ENCODE results near the gene ESRRB. TPM values are rescaled to one million over a fixed set of nuclear protein-coding genes. Genes with fewer than 3 reads are reported as not detected.

ESRRB gene
- polyA plus RNA-seq, 1 donor, result 0.18 TPM

GRCh38 chr14:76405627-76406026 lies 29.7 kb downstream of the ESRRB start:
- DNase-seq, result no peak
- no peaks in the 10 kb centered on the region for H3K4me1 ChIP-seq (ENCODE audit: control insufficient read depth, insufficient read depth, low read length)
- no peaks in the 10 kb centered on the region for H3K9me3 ChIP-seq (ENCODE audit: control insufficient read depth, low read depth, low read length)
- H3K27me3 ChIP-seq (ENCODE audit: control insufficient read depth, insufficient read depth, low read length), result peaks cover 35% of the 10 kb centered on the region
- no peak overlapping the region for H3K4me3 ChIP-seq (ENCODE audit: low read length)
- no peak overlapping the region for H3K27ac ChIP-seq (ENCODE audit: low read length)
- H3K36me3 ChIP-seq (ENCODE audit: control insufficient read depth, insufficient read depth, low read length), result no peaks in the 10 kb centered on the region
- 100% methylated on average over 1 of the region's 7 CpGs for WGBS (ENCODE audit: insufficient coverage, low lambda C conversion rate)

- no peaks in the 10 kb centered on the region for H3K9me3 ChIP-seq (ENCODE audit: control insufficient read depth, low read depth, low read length)
- no peak overlapping the region for H3K27ac ChIP-seq (ENCODE audit: low read length)
- no peaks in the 10 kb centered on the region for H3K4me1 ChIP-seq (ENCODE audit: control insufficient read depth, insufficient read depth, low read length)
- no peaks in the 10 kb centered on the region for H3K36me3 ChIP-seq (ENCODE audit: control insufficient read depth, insufficient read depth, low read length)
- no CpG with 5 or more reads among the region's 9 CpGs for WGBS (ENCODE audit: insufficient coverage, low lambda C conversion rate)
- no peak for DNase-seq
- no peak overlapping the region for H3K4me3 ChIP-seq (ENCODE audit: low read length)
- H3K27me3 ChIP-seq (ENCODE audit: control insufficient read depth, insufficient read depth, low read length), result peaks cover 38% of the 10 kb centered on the region
These were observed 31.7 kb downstream of the ESRRB start for GRCh38 chr14:76407449-76408150.

- no peak for DNase-seq
- no CpG with 5 or more reads among the region's 1 CpG for WGBS (ENCODE audit: insufficient coverage, low lambda C conversion rate)
- H3K4me3 ChIP-seq (ENCODE audit: low read length), result no peak overlapping the region
These were observed 32.9 kb downstream of the ESRRB start for GRCh38 chr14:76408877-76409276.

GRCh38 chr14:76412501-76412900 lies 36.6 kb downstream of the ESRRB start:
- 100% methylated on average over 1 of the region's 5 CpGs for WGBS (ENCODE audit: insufficient coverage, low lambda C conversion rate)

More at GRCh38 chr14:76408877-76409276, 32.9 kb downstream of the ESRRB start:
- Histone ChIP-seq H3K27ac (ENCODE audit: low read length) (no peak overlapping the region), H3K9me3 (ENCODE audit: control insufficient read depth, low read depth, low read length) (no peaks in the 10 kb centered on the region), H3K4me1 (ENCODE audit: control insufficient read depth, insufficient read depth, low read length) (no peaks in the 10 kb centered on the region), H3K36me3 (ENCODE audit: control insufficient read depth, insufficient read depth, low read length) (no peaks in the 10 kb centered on the region), H3K27me3 (ENCODE audit: control insufficient read depth, insufficient read depth, low read length) (peaks cover 48% of the 10 kb centered on the region)

GRCh38 chr14:76413106-76413961 lies 37.4 kb downstream of the ESRRB start:
- no peak for DNase-seq
- H3K9me3 ChIP-seq (ENCODE audit: control insufficient read depth, low read depth, low read length), result no peaks in the 10 kb centered on the region
- H3K27me3 ChIP-seq (ENCODE audit: control insufficient read depth, insufficient read depth, low read length), result peaks cover 36% of the 10 kb centered on the region
- no peaks in the 10 kb centered on the region for H3K36me3 ChIP-seq (ENCODE audit: control insufficient read depth, insufficient read depth, low read length)
- no peak overlapping the region for H3K27ac ChIP-seq (ENCODE audit: low read length)
- no peak overlapping the region for H3K4me3 ChIP-seq (ENCODE audit: low read length)
- H3K4me1 ChIP-seq (ENCODE audit: control insufficient read depth, insufficient read depth, low read length), result no peaks in the 10 kb centered on the region
- 80% methylated on average over 1 of the region's 23 CpGs for WGBS (ENCODE audit: insufficient coverage, low lambda C conversion rate)

More at GRCh38 chr14:76412501-76412900, 36.6 kb downstream of the ESRRB start:
- no peaks in the 10 kb centered on the region for H3K36me3 ChIP-seq (ENCODE audit: control insufficient read depth, insufficient read depth, low read length)
- H3K27ac ChIP-seq (ENCODE audit: low read length), result no peak overlapping the region
- peaks cover 40% of the 10 kb centered on the region for H3K27me3 ChIP-seq (ENCODE audit: control insufficient read depth, insufficient read depth, low read length)
- H3K4me1 ChIP-seq (ENCODE audit: control insufficient read depth, insufficient read depth, low read length), result no peaks in the 10 kb centered on the region
- DNase-seq, result no peak
- no peaks in the 10 kb centered on the region for H3K9me3 ChIP-seq (ENCODE audit: control insufficient read depth, low read depth, low read length)
- H3K4me3 ChIP-seq (ENCODE audit: low read length), result no peak overlapping the region

GRCh38 chr14:76413962-76414600 lies 38.1 kb downstream of the ESRRB start:
- no peaks in the 10 kb centered on the region for H3K4me1 ChIP-seq (ENCODE audit: control insufficient read depth, insufficient read depth, low read length)
- no CpG with 5 or more reads among the region's 36 CpGs for WGBS (ENCODE audit: insufficient coverage, low lambda C conversion rate)
- DNase-seq, result no peak
- H3K27ac ChIP-seq (ENCODE audit: low read length), result no peak overlapping the region
- H3K4me3 ChIP-seq (ENCODE audit: low read length), result no peak overlapping the region
- H3K27me3 ChIP-seq (ENCODE audit: control insufficient read depth, insufficient read depth, low read length), result peaks cover 32% of the 10 kb centered on the region
- no peaks in the 10 kb centered on the region for H3K9me3 ChIP-seq (ENCODE audit: control insufficient read depth, low read depth, low read length)
- H3K36me3 ChIP-seq (ENCODE audit: control insufficient read depth, insufficient read depth, low read length), result no peaks in the 10 kb centered on the region

- Histone ChIP-seq H3K4me3 (ENCODE audit: low read length) (no peak overlapping the region), H3K9me3 (ENCODE audit: control insufficient read depth, low read depth, low read length) (no peaks in the 10 kb centered on the region), H3K36me3 (ENCODE audit: control insufficient read depth, insufficient read depth, low read length) (no peaks in the 10 kb centered on the region), H3K4me1 (ENCODE audit: control insufficient read depth, insufficient read depth, low read length) (no peaks in the 10 kb centered on the region), H3K27me3 (ENCODE audit: control insufficient read depth, insufficient read depth, low read length) (peaks cover 9% of the 10 kb centered on the region), H3K27ac (ENCODE audit: low read length) (no peak overlapping the region)
- DNase-seq, result no peak
- WGBS (ENCODE audit: insufficient coverage, low lambda C conversion rate), result 20% methylated on average over 1 of the region's 3 CpGs
These were observed 43.5 kb downstream of the ESRRB start for GRCh38 chr14:76419399-76419798.

- Histone ChIP-seq H3K4me1 (ENCODE audit: control insufficient read depth, insufficient read depth, low read length) (no peaks in the 10 kb centered on the region), H3K36me3 (ENCODE audit: control insufficient read depth, insufficient read depth, low read length) (no peaks in the 10 kb centered on the region), H3K9me3 (ENCODE audit: control insufficient read depth, low read depth, low read length) (no peaks in the 10 kb centered on the region), H3K27me3 (ENCODE audit: control insufficient read depth, insufficient read depth, low read length) (no peaks in the 10 kb centered on the region), H3K4me3 (ENCODE audit: low read length) (no peak overlapping the region), H3K27ac (ENCODE audit: low read length) (no peak overlapping the region)
- no peak for DNase-seq
- WGBS (ENCODE audit: insufficient coverage, low lambda C conversion rate), result no CpG with 5 or more reads among the region's 4 CpGs
These were observed 44.9 kb downstream of the ESRRB start for GRCh38 chr14:76420827-76421226.

- Histone ChIP-seq H3K9me3 (ENCODE audit: control insufficient read depth, low read depth, low read length) (no peaks in the 10 kb centered on the region), H3K36me3 (ENCODE audit: control insufficient read depth, insufficient read depth, low read length) (no peaks in the 10 kb centered on the region), H3K4me1 (ENCODE audit: control insufficient read depth, insufficient read depth, low read length) (no peaks in the 10 kb centered on the region), H3K27ac (ENCODE audit: low read length) (no peak overlapping the region), H3K4me3 (ENCODE audit: low read length) (no peak overlapping the region), H3K27me3 (ENCODE audit: control insufficient read depth, insufficient read depth, low read length) (no peaks in the 10 kb centered on the region)
- no peak for DNase-seq
- 40% methylated on average over 1 of the region's 4 CpGs for WGBS (ENCODE audit: insufficient coverage, low lambda C conversion rate)
These were observed 45.7 kb downstream of the ESRRB start for GRCh38 chr14:76421662-76422061.

GRCh38 chr14:76422662-76423061 lies 46.7 kb downstream of the ESRRB start:
- Histone ChIP-seq H3K36me3 (ENCODE audit: control insufficient read depth, insufficient read depth, low read length) (no peaks in the 10 kb centered on the region), H3K9me3 (ENCODE audit: control insufficient read depth, low read depth, low read length) (no peaks in the 10 kb centered on the region), H3K4me1 (ENCODE audit: control insufficient read depth, insufficient read depth, low read length) (no peaks in the 10 kb centered on the region), H3K4me3 (ENCODE audit: low read length) (no peak overlapping the region), H3K27me3 (ENCODE audit: control insufficient read depth, insufficient read depth, low read length) (no peaks in the 10 kb centered on the region), H3K27ac (ENCODE audit: low read length) (no peak overlapping the region)
- DNase-seq, result no peak
- 83% methylated on average over 2 of the region's 7 CpGs for WGBS (ENCODE audit: insufficient coverage, low lambda C conversion rate)
